GM12875 (cell line): ENCODE results near the gene NPW.

Experiments
- H3K4me3 ChIP-seq: one replicate; pipeline ENCODE4 v1.5.1; 2011; ENCODE audit warnings: low read depth, low read length, control low read depth
- TF ChIP-seq, protein P1 (sequence below): IDR thresholded peaks from 2 replicates; pipeline ENCODE4 v1.5.1; 2011; ENCODE audit warnings: low read depth, mild to moderate bottlenecking, control low read depth, inconsistent platforms, low read length, moderate library complexity, borderline replicate concordance; ENCODE audit not compliant: insufficient read depth

The NPW gene

DNA sequence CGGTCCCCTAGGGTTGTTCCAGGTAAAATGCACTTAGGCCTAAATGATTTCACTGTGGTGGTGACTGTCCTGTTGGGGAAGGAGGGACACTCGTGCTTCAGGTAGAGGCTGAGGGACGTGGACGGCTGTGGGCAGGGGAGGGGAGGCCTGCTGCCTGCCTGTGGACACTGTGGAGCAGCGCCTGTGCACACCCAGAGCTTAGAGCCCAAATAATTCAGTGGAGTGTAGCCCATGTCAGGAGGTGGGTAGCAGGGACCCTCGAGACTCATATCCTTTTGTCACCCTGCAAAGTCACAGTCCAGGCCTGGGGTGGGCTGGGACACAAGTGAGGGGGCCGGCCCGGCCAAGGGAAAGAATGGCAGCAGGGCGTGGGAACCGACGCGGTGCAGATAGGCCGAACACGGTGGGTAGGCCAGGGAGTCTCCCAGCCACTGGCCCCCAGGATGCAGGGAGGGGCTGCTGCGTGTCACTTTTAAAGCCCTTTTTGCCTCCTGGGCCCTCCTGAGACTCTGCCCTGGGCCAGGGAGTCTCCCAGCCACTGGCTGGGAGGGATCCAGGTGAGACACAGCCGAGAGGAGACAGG, 6.4 kb downstream of the NPW start:
- TF ChIP-seq, protein P1, sequence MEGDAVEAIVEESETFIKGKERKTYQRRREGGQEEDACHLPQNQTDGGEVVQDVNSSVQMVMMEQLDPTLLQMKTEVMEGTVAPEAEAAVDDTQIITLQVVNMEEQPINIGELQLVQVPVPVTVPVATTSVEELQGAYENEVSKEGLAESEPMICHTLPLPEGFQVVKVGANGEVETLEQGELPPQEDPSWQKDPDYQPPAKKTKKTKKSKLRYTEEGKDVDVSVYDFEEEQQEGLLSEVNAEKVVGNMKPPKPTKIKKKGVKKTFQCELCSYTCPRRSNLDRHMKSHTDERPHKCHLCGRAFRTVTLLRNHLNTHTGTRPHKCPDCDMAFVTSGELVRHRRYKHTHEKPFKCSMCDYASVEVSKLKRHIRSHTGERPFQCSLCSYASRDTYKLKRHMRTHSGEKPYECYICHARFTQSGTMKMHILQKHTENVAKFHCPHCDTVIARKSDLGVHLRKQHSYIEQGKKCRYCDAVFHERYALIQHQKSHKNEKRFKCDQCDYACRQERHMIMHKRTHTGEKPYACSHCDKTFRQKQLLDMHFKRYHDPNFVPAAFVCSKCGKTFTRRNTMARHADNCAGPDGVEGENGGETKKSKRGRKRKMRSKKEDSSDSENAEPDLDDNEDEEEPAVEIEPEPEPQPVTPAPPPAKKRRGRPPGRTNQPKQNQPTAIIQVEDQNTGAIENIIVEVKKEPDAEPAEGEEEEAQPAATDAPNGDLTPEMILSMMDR, result no peak
- H3K4me3 ChIP-seq, result no peak overlapping the region

DNA sequence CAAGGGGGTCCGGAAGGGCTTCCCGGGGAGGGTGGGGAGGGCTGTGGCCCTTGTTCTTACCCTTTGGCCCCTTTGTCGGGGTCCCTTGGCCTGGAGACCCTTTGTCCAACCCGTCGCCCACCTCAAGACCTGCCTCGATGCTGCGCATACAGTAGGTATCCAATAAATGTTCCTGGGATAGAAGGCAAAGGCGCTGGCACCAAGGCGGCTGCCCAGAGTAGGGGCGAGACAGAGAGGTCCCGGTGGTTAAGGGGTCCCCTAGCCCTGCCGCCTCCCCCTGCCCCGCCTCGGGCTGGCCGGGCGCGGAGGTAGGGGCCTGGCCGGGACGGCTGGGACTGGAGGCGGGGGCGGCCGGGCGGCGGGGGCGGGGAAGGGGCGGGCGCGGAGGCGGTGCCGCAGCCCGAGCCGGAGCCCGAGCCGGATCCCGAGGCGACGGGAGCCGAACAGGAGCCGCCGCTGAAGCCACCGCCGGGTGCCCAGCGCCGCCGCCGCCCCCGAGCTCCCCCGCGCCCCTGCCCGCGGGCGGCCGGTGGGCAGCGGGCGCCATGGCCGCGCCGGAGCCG, 7.0 kb downstream of the NPW start, which contains the start of gene NHERF2:
Gene NHERF2, plus strand, starts transcription at position 442 of the 563 bp plus-strand sequence. Its CDS starts 104 bp downstream, at position 546.
- H3K4me3 ChIP-seq, result no peak within 1 kb of the TSS
- TF ChIP-seq, protein P1, result no peak

DNA sequence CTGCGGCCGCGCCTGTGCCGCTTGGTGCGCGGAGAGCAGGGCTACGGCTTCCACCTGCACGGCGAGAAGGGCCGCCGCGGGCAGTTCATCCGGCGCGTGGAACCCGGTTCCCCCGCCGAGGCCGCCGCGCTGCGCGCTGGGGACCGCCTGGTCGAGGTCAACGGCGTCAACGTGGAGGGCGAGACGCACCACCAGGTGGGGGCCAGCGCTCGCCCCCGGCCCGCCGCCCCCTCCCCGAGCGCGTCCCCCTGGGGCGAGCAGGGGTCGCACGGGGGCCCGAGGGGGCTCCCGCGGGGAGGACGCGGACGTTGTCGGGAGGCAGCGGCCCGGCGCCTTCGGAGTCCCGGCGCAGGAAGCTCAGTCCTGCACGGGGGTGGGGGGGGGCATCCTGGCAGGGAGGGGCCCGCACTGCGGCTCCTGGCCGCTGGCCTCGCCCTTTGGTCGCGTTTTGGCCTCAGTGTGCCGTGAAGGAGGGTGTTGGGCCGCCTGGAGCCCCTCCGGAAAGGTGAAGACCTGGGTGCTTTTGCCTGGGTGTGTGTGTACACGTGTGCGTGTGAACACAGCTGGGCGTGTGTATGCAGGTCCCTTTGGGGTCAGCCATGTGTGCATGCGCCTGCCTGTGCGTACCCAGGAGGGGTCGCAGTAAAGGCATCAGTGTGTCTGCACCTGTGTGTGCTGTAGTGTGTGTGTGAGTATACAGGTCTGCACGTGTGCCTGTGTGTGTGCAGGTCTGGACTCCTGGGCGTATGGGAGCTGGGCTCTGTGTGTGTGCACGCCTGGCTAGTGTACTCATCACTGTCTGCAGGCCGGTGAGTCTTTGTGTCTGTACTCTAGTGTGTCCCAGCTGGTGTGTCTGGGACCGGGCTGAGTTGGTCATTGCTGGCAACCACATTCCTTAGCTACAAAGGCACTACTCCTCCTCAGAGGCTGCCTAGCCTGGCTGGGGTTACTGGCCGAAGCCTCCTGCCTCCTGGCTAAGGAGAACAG, 7.7 kb downstream of the NPW start:
- TF ChIP-seq, protein P1, result no peak
- H3K4me3 ChIP-seq, result no peak overlapping the region

DNA sequence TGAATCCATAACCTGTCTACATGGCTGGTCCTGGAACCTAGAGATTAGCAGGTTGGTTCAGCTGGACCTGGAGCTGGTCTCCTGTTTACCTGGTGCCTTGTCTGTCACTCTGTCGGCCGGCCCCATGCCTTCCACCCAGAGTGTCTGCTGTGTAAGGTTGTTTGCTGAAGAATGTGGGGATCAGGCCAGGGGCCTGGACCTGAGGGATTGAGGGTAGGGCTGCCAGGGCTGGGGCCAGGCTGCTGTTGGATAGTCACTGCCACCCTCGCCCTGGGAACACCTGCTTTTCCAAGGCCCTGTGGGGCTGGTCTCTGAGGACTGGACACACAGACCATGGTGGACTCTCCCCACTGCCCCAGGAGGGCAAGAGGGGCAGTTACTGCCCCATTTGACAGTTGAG, 8.6 kb downstream of the NPW start:
- no peak overlapping the region for H3K4me3 ChIP-seq
- TF ChIP-seq, protein P1, result no peak

DNA sequence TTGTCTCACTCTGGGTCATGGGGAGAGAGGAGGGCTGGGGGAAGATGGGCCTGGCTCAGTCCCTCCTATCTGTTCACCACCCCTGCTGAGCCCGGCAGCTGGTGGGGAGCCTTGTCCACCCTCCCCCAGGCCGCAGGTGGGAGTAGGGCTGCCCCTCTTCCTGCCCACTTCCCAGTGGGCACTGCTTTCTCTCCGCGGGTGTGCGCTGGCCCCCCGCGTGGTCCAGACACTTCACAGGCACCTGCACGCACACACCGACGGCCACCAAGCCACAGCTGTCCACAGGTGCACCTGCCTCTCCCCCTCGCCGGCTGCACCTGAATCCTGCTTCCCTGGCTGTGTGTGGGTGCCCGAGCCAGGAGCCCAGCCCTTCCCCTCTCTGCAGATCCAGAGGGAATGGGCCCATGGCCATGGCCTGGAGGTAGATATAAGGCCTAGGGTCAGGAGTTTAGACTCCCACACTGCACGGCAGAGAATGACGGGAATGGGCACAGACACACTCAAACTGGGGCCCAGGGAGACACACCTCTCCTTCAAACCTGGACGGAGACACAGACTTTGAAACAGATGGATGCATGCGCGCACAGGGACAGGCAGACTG, 9.1 kb downstream of the NPW start:
- TF ChIP-seq, protein P1, result no peak
- H3K4me3 ChIP-seq, result no peak overlapping the region

DNA sequence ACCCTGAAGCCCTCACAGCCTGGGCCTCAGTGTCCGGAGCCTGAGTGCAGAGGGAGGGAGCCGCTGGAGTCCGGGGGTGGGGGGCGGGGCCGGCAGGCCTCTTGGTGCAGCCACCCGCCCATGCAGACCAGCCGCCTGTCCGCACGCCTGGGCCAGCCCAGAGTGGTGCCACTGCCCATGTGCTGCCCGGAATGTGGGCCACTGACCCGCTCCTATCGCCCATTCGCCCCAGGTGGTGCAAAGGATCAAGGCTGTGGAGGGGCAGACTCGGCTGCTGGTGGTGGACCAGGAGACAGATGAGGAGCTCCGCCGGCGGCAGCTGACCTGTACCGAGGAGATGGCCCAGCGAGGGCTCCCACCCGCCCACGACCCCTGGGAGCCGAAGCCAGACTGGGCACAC, 9.8 kb downstream of the NPW start:
- TF ChIP-seq, protein P1, result no peak
- H3K4me3 ChIP-seq, result no peak overlapping the region
